MCF 10A (cell line): ENCODE data around the gene VEZT. TPM values are rescaled to one million over a fixed set of nuclear protein-coding genes. Genes with fewer than 3 reads are reported as not detected.

Experiments
- BruUV-seq: library from RNA; stranded (reverse); fragments of 400-500 nt; replicated peaks from 2 replicates; lab custom pipeline; 2021; lab: Mats Ljungman, UMichigan
- CTCF ChIA-PET: fragments of 300-600 bp; sonication (Branson Sonifier 250); formaldehyde crosslinking; extraction: SDS; loops from one replicate; lab custom pipeline; 2021; ENCODE audit warnings: antibody characterized with exemption, inconsistent platforms; lab: Yijun Ruan, JAX
- POLR2A ChIA-PET: fragments of 300-600, 350-650 bp; sonication (Branson Sonifier 250); formaldehyde crosslinking; extraction: SDS; loops from one replicate; lab custom pipeline; 2020; ENCODE audit warnings: antibody characterized with exemption, inconsistent platforms; lab: Yijun Ruan, JAX
- DNase-seq: peaks from one replicate; pipeline ENCODE4 v3.0.0-alpha.2; 2018; ENCODE audit not compliant: unreplicated experiment
- H3K27ac Mint-ChIP-seq: one replicate; pipeline ENCODE4 v1.8.0; 2022; ENCODE audit warnings: mild to moderate bottlenecking, low read depth, mixed read lengths; ENCODE audit not compliant: unreplicated experiment
- H3K27me3 Mint-ChIP-seq: one replicate; pipeline ENCODE4 v1.8.0; 2022; ENCODE audit warnings: mixed read lengths; ENCODE audit not compliant: insufficient read depth, unreplicated experiment
- H3K36me3 Mint-ChIP-seq: one replicate; pipeline ENCODE4 v1.8.0; 2022; ENCODE audit warnings: mild to moderate bottlenecking, moderate library complexity, mixed read lengths; ENCODE audit not compliant: insufficient read depth, unreplicated experiment
- H3K4me1 Mint-ChIP-seq: one replicate; pipeline ENCODE4 v1.8.0; 2022; ENCODE audit warnings: mixed read lengths; ENCODE audit not compliant: insufficient read depth, unreplicated experiment
- H3K4me3 Mint-ChIP-seq: one replicate; pipeline ENCODE4 v1.8.0; 2022; ENCODE audit warnings: mild to moderate bottlenecking, moderate library complexity, mixed read lengths; ENCODE audit not compliant: unreplicated experiment
- H3K9me3 Mint-ChIP-seq: one replicate; pipeline ENCODE4 v1.8.0; 2022; ENCODE audit warnings: mixed read lengths; ENCODE audit not compliant: unreplicated experiment
- CTCF ChIP-seq: fragments of 200-600 bp; IDR thresholded peaks from one replicate; pipeline ENCODE4 v1.8.0; 2022; ENCODE audit warnings: antibody characterized with exemption, mild to moderate bottlenecking; ENCODE audit not compliant: unreplicated experiment
- intact Hi-C: fragments of 100-400 bp; cut with micrococcal nuclease; formaldehyde crosslinking; loops from 2 replicates; pipeline ENCODE4 v1.14.1; 2022
- microRNA-seq: library from miRNA; unstranded; fragments of <30 nt; microRNA quantifications from one replicate; pipeline ENCODE4 v1.2.0, GENCODE V29; 2022
- total RNA-seq: library from RNA; stranded (reverse); gene quantifications from 2 replicates; pipeline ENCODE4 v1.2.3, GENCODE V29; 2022

The VEZT gene
- total RNA-seq, 1 experiment from 2014 or later, result 107 TPM

GRCh38 chr12:95351748-95352147 is 134.1 kb downstream of the VEZT start:
- no peak for TF ChIP-seq CTCF
- no peaks in the 10 kb centered on the region for H3K36me3 Mint-ChIP-seq
- ChIA-PET CTCF (interaction anchor here (0.8 to 1.0 kb wide), 2 partner anchors 11 to 15 kb away, joined by 3 to 5 read pairs; no protein-coding TSS in a partner anchor), POLR2A (interaction anchor here (1.2 to 1.5 kb wide), 3 partner anchors 11 to 122 kb away, joined by 3 to 4 read pairs (median 3); partner anchors contain the start of gene METAP2)
- no peaks in the 10 kb centered on the region for H3K9me3 Mint-ChIP-seq
- BruUV-seq, result no TSS peak
- no peaks in the 10 kb centered on the region for H3K4me1 Mint-ChIP-seq
- no peak overlapping the region for H3K4me3 Mint-ChIP-seq
- peaks cover 20% of the 10 kb centered on the region for H3K27me3 Mint-ChIP-seq
- no peak overlapping the region for H3K27ac Mint-ChIP-seq
- no peak for DNase-seq
- intact Hi-C loops, result no loop called here

Small RNA genes lying within 50 kb of the gene (microRNA-seq; reads per million reads assigned to microRNA genes)
- 297 reads per million, percentile 79 among the genes with 10 or more reads in this experiment for gene MIR331
- gene MIR3685, result not detected

Other genes with a start within 250 kb of the VEZT start
- 112 and 124 TPM in 2 replicates for gene NDUFA12, start 214.1 kb upstream of the VEZT start, total RNA-seq
- gene NR2C1, start 144.2 kb upstream of the VEZT start, total RNA-seq, result 29.0 and 35.2 TPM in 2 replicates
- gene FGD6, start 340 bp upstream of the VEZT start, total RNA-seq, result 17.2 and 25.1 TPM in 2 replicates